Measurements from ENCODE around the gene CAMP. TPM values are rescaled to one million over a fixed set of nuclear protein-coding genes. Genes with fewer than 3 reads are reported as not detected.

Gene CAMP
- total RNA-seq, 1 experiment from 2014 or later, result not detected

- H3K4me1 ChIP-seq (replicated peaks; ENCODE audit: insufficient read depth), result no peaks in the 10 kb centered on the region
- peak overlapping the region; percentile 38 for H3K4me2 ChIP-seq
- CTCF ChIA-PET, result interaction anchor here (0.7 to 2.1 kb wide), 7 partner anchors 41 to 674 kb away, joined by 3 to 34 read pairs (median 5); no protein-coding TSS in a partner anchor
- no peaks in the 10 kb centered on the region for H3K79me2 ChIP-seq (ENCODE audit: low read depth)
- no peaks in the 10 kb centered on the region for H3F3A ChIP-seq (ENCODE audit: insufficient read depth, low read depth)
- H4K20me1 ChIP-seq (ENCODE audit: insufficient read depth), result no peaks in the 10 kb centered on the region
- H3K9me3 ChIP-seq (ENCODE audit: insufficient read depth, low read depth), result no peaks in the 10 kb centered on the region
- TF ChIP-seq CTCF (conservative IDR thresholded peaks at IDR 0.05), result peak; percentile 84
- no peak for TF ChIP-seq EZH2 (IDR thresholded peaks at IDR 0.05; ENCODE audit: low read depth)
- H3K27me3 ChIP-seq (ENCODE audit: insufficient read depth, low read depth), result no peaks in the 10 kb centered on the region
- BruUV-seq (replicated peaks), result no TSS peak
- no peak overlapping the region for H3K27ac ChIP-seq
- H2AFZ ChIP-seq, result no peak overlapping the region
- POLR2A ChIA-PET (ENCODE audit: unreplicated experiment), result interaction anchor here (0.7 to 1.0 kb wide), 2 partner anchors 235 to 245 kb away, joined by 7 to 11 read pairs; partner anchors contain the start of genes CCDC51 and TMA7
- no peaks in the 10 kb centered on the region for H3K36me3 ChIP-seq (ENCODE audit: low read depth)
- intact Hi-C loops (cut with micrococcal nuclease; ENCODE audit: unreplicated experiment), result loop anchor here (1.0 to 5.0 kb wide), 4 partner anchors 79 to 353 kb away; no protein-coding TSS in a partner anchor
- peak; percentile 55 to 75 for DNase-seq
- no peaks in the 10 kb centered on the region for H3K9me2 ChIP-seq (ENCODE audit: insufficient read depth)
- no peak overlapping the region for H3K4me3 ChIP-seq
These were observed 28.7 kb upstream of the CAMP start for GRCh38 chr3:48194446-48195071.

- DNase-seq, result no peak
- BruUV-seq (replicated peaks), result no TSS peak
- POLR2A ChIA-PET (ENCODE audit: unreplicated experiment), result no interaction called here
- Histone ChIP-seq H3K4me3 (no peak overlapping the region), H3K9me2 (ENCODE audit: insufficient read depth) (no peaks in the 10 kb centered on the region), H3K4me1 (replicated peaks; ENCODE audit: insufficient read depth) (no peaks in the 10 kb centered on the region), H4K20me1 (ENCODE audit: insufficient read depth) (no peaks in the 10 kb centered on the region), H3K27ac (no peak overlapping the region), H3K4me2 (no peak overlapping the region), H3K79me2 (ENCODE audit: low read depth) (no peaks in the 10 kb centered on the region), H3F3A (ENCODE audit: insufficient read depth, low read depth) (no peaks in the 10 kb centered on the region), H3K9me3 (ENCODE audit: insufficient read depth, low read depth) (no peaks in the 10 kb centered on the region), H2AFZ (no peak overlapping the region), H3K36me3 (ENCODE audit: low read depth) (no peaks in the 10 kb centered on the region), H3K27me3 (ENCODE audit: insufficient read depth, low read depth) (no peaks in the 10 kb centered on the region)
- CTCF ChIA-PET, result no interaction called here
- intact Hi-C loops (cut with micrococcal nuclease; ENCODE audit: unreplicated experiment), result no loop called here
- no peak for TF ChIP-seq CTCF (conservative IDR thresholded peaks at IDR 0.05)
- TF ChIP-seq EZH2 (IDR thresholded peaks at IDR 0.05; ENCODE audit: low read depth), result no peak
These were observed 26.7 kb upstream of the CAMP start for GRCh38 chr3:48196611-48197010.

- Histone ChIP-seq H3K27me3 (ENCODE audit: insufficient read depth, low read depth) (no peaks in the 10 kb centered on the region), H3K4me3 (no peak overlapping the region), H3K9me2 (ENCODE audit: insufficient read depth) (no peaks in the 10 kb centered on the region), H3K79me2 (ENCODE audit: low read depth) (no peaks in the 10 kb centered on the region), H4K20me1 (ENCODE audit: insufficient read depth) (no peaks in the 10 kb centered on the region), H3K4me2 (no peak overlapping the region), H3K27ac (no peak overlapping the region), H2AFZ (no peak overlapping the region), H3K4me1 (replicated peaks; ENCODE audit: insufficient read depth) (no peaks in the 10 kb centered on the region), H3F3A (ENCODE audit: insufficient read depth, low read depth) (no peaks in the 10 kb centered on the region), H3K9me3 (ENCODE audit: insufficient read depth, low read depth) (no peaks in the 10 kb centered on the region), H3K36me3 (ENCODE audit: low read depth) (no peaks in the 10 kb centered on the region)
- ChIA-PET CTCF (interaction anchor here (0.7 kb wide), 1 partner anchor 237 kb away, joined by 11 read pairs; no protein-coding TSS in a partner anchor), POLR2A (ENCODE audit: unreplicated experiment) (no interaction called here)
- BruUV-seq (replicated peaks), result no TSS peak
- intact Hi-C loops (cut with micrococcal nuclease; ENCODE audit: unreplicated experiment), result no loop called here
- TF ChIP-seq EZH2 (IDR thresholded peaks at IDR 0.05; ENCODE audit: low read depth) (no peak), CTCF (conservative IDR thresholded peaks at IDR 0.05) (no peak)
- DNase-seq, result no peak
These were observed 24.2 kb upstream of the CAMP start for GRCh38 chr3:48199117-48199516.
